H9 (cell line): ENCODE data around the gene GRK1. TPM values are rescaled to one million over a fixed set of nuclear protein-coding genes. Genes with fewer than 3 reads are reported as not detected.

Source experiments
- DNase-seq: peaks from one replicate; pipeline ENCODE4 v3.0.0-alpha.2; 2017
- H2AFZ ChIP-seq: one replicate; pipeline ENCODE4 v1.6.1; 2013; ENCODE audit warnings: mild to moderate bottlenecking, low read length, control low read depth, moderate library complexity
- H2AK5ac ChIP-seq: 2 replicates; pipeline ENCODE4 v1.6.1; 2013; ENCODE audit warnings: low read length, control low read depth, mixed read lengths; ENCODE audit not compliant: insufficient read length
- H2BK120ac ChIP-seq: one replicate; pipeline ENCODE4 v1.6.1; 2013; ENCODE audit warnings: low read depth, mild to moderate bottlenecking, low read length, control low read depth, inconsistent platforms; ENCODE audit not compliant: poor library complexity, severe bottlenecking
- H2BK12ac ChIP-seq: 2 replicates; pipeline ENCODE4 v1.6.1; 2013; ENCODE audit warnings: low read length, control low read depth, mixed read lengths, low read depth; ENCODE audit not compliant: insufficient read length
- H2BK15ac ChIP-seq: 2 replicates; pipeline ENCODE4 v1.6.1; 2013; ENCODE audit warnings: low read depth, low read length, control low read depth
- H2BK20ac ChIP-seq: one replicate; pipeline ENCODE4 v1.6.1; 2013; ENCODE audit warnings: low read depth, mild to moderate bottlenecking, low read length, control low read depth, inconsistent platforms; ENCODE audit not compliant: poor library complexity, severe bottlenecking
- H2BK5ac ChIP-seq: 2 replicates; pipeline ENCODE4 v1.6.1; 2013; ENCODE audit warnings: low read length, control low read depth, mixed read lengths; ENCODE audit not compliant: insufficient read length
- H3K14ac ChIP-seq: 2 replicates; pipeline ENCODE4 v1.6.1; 2013; ENCODE audit warnings: low read length, control low read depth; ENCODE audit not compliant: insufficient read depth
- H3K18ac ChIP-seq: 2 replicates; pipeline ENCODE4 v1.6.1; 2013; ENCODE audit warnings: low read depth, mild to moderate bottlenecking, mixed read lengths, low read length, control low read depth; ENCODE audit not compliant: insufficient read length
- H3K23ac ChIP-seq: 2 replicates; pipeline ENCODE4 v1.6.1; 2013; ENCODE audit warnings: low read length, control low read depth, mixed read lengths, low read depth; ENCODE audit not compliant: insufficient read length
- H3K23me2 ChIP-seq: 2 replicates; pipeline ENCODE4 v1.6.1; 2013; ENCODE audit warnings: low read depth, mild to moderate bottlenecking, mixed read lengths, low read length, control low read depth; ENCODE audit not compliant: insufficient read length, poor library complexity, severe bottlenecking
- H3K27ac ChIP-seq: 2 replicates; pipeline ENCODE4 v1.5.1; 2013; ENCODE audit warnings: low read length, control low read depth, mixed read lengths, low read depth; ENCODE audit not compliant: insufficient read length
- H3K27me3 ChIP-seq: 2 replicates; pipeline ENCODE4 v1.6.1; 2013; ENCODE audit warnings: low read length, control low read depth, inconsistent platforms; ENCODE audit not compliant: insufficient read depth
- H3K4ac ChIP-seq: 2 replicates; pipeline ENCODE4 v1.6.1; 2013; ENCODE audit warnings: low read depth, mild to moderate bottlenecking, control low read depth, inconsistent platforms, low read length, moderate library complexity
- H3K4me1 ChIP-seq: 2 replicates; pipeline ENCODE4 v1.6.1; 2013; ENCODE audit warnings: low read length, control low read depth, inconsistent platforms; ENCODE audit not compliant: insufficient read depth
- H3K4me2 ChIP-seq: 2 replicates; pipeline ENCODE4 v1.6.1; 2013; ENCODE audit warnings: low read length, control low read depth, mixed read lengths; ENCODE audit not compliant: insufficient read length, insufficient read depth
- H3K56ac ChIP-seq: 2 replicates; pipeline ENCODE4 v1.6.1; 2013; ENCODE audit warnings: low read depth, mild to moderate bottlenecking, mixed read lengths, low read length, control low read depth; ENCODE audit not compliant: insufficient read length
- H3K79me1 ChIP-seq: 2 replicates; pipeline ENCODE4 v1.6.1; 2013; ENCODE audit warnings: low read depth, mild to moderate bottlenecking, moderate library complexity, low read length, control low read depth, inconsistent platforms; ENCODE audit not compliant: insufficient read depth, poor library complexity, severe bottlenecking
- H3K79me2 ChIP-seq: 2 replicates; pipeline ENCODE4 v1.6.1; 2013; ENCODE audit warnings: low read length, control low read depth, inconsistent platforms; ENCODE audit not compliant: insufficient read depth
- H3K9ac ChIP-seq: 2 replicates; pipeline ENCODE4 v1.6.1; 2013; ENCODE audit warnings: low read length, control low read depth, mixed read lengths; ENCODE audit not compliant: insufficient read length; ENCODE audit errors: extremely low read depth
- H3K9me3 ChIP-seq: one replicate; pipeline ENCODE4 v1.6.1; 2013; ENCODE audit warnings: low read depth, low read length, inconsistent platforms; ENCODE audit not compliant: control insufficient read depth
- H3T11ph ChIP-seq: one replicate; pipeline ENCODE4 v1.6.1; 2013; ENCODE audit warnings: mild to moderate bottlenecking, low read length, control low read depth, inconsistent platforms
- H4K20me1 ChIP-seq: one replicate; pipeline ENCODE4 v1.6.1; 2013; ENCODE audit not compliant: control insufficient read depth, insufficient read length, insufficient read depth
- H4K5ac ChIP-seq: 2 replicates; pipeline ENCODE4 v1.6.1; 2013; ENCODE audit warnings: low read depth, mild to moderate bottlenecking, mixed read lengths, low read length, control low read depth; ENCODE audit not compliant: insufficient read length
- H4K8ac ChIP-seq: replicated peaks from 2 replicates; pipeline ENCODE4 v1.6.1; 2013; ENCODE audit warnings: low read length, control low read depth, mixed read lengths, low read depth; ENCODE audit not compliant: insufficient read length
- H4K91ac ChIP-seq: 2 replicates; pipeline ENCODE4 v1.6.1; 2013; ENCODE audit warnings: low read depth, mild to moderate bottlenecking, moderate library complexity, mixed read lengths, low read length, control low read depth; ENCODE audit not compliant: insufficient read length
- H3K27ac Mint-ChIP-seq, 3 experiments: 2 replicates in 2 of 3; 3 replicates in 1 of 3; pipeline ENCODE4 v1.8.0; 2020 to 2021; ENCODE audit warnings: mixed read lengths in 3 of 3, mild to moderate bottlenecking in 1 of 3, moderate library complexity in 1 of 3
- H3K27me3 Mint-ChIP-seq: 2 replicates; pipeline ENCODE4 v1.8.0; 2021; ENCODE audit warnings: low read depth, mild to moderate bottlenecking, moderate library complexity, mixed read lengths
- H3K36me3 Mint-ChIP-seq, 3 experiments: 2 replicates in 2 of 3; 3 replicates in 1 of 3; pipeline ENCODE4 v1.8.0; 2020 to 2021; ENCODE audit warnings: low read depth in 3 of 3, mixed read lengths in 3 of 3; ENCODE audit not compliant: insufficient read depth in 1 of 3
- H3K4me1 Mint-ChIP-seq, 2 experiments: 2 replicates each; pipeline ENCODE4 v1.8.0; 2020; ENCODE audit warnings: mixed read lengths in 2 of 2
- H3K4me3 Mint-ChIP-seq, 2 experiments: 2 replicates in 1 of 2; 3 replicates in 1 of 2; pipeline ENCODE4 v1.8.0; 2020 to 2021; ENCODE audit warnings: mild to moderate bottlenecking in 2 of 2, mixed read lengths in 2 of 2, moderate library complexity in 1 of 2
- H3K9me3 Mint-ChIP-seq, 2 experiments: 2 replicates in 1 of 2; 3 replicates in 1 of 2; pipeline ENCODE4 v1.8.0; 2020; ENCODE audit warnings: mild to moderate bottlenecking in 2 of 2, mixed read lengths in 2 of 2, moderate library complexity in 1 of 2
- CTCF ChIP-seq: fragments of 200-600 bp; sonication (generic); conservative IDR thresholded peaks from 3 replicates; pipeline ENCODE4 v1.8.0; 2021; ENCODE audit warnings: antibody characterized with exemption, mild to moderate bottlenecking
- WGBS: extraction: QIAGEN DNeasy Blood & Tissue Kit; methylation state at CpG from one replicate; pipeline ENCODE4 v1.1.7; 2013; ENCODE audit warnings: missing lambda C conversion rate, low lambda C conversion rate, mixed read lengths; ENCODE audit not compliant: insufficient read length; ENCODE audit errors: extremely low coverage; 5-methylcytosine and 5-hydroxymethylcytosine counted together
- total RNA-seq: library from RNA; stranded (reverse); gene quantifications from 2 replicates; pipeline ENCODE4 v1.2.1, GENCODE V29; 2021

GRK1 gene
- total RNA-seq, 1 experiment from 2014 or later = 0.31 TPM

GRCh38 chr13:113655346-113656002 is 11.5 kb upstream of the GRK1 start:
- no peaks in the 10 kb centered on the region for H3K27me3 ChIP-seq
- H3K27ac ChIP-seq = no peak overlapping the region
- peaks cover 2 to 3% of the 10 kb centered on the region in 2 experiments; a peak in 2 of 4 replicates for H3K4me1 Mint-ChIP-seq
- H3K27ac Mint-ChIP-seq = no peak overlapping the region
- no peak overlapping the region for H3K14ac ChIP-seq
- no peaks in the 10 kb centered on the region; the same call in 1 of the 2 replicates for H3K27me3 Mint-ChIP-seq
- H3K56ac ChIP-seq = no peak overlapping the region
- no peak overlapping the region for H2BK12ac ChIP-seq
- H4K20me1 ChIP-seq = no peaks in the 10 kb centered on the region
- H3K4me2 ChIP-seq = no peak overlapping the region
- no peak overlapping the region for H3K4ac ChIP-seq
- H3K4me1 ChIP-seq = no peaks in the 10 kb centered on the region
- no peak overlapping the region for H4K91ac ChIP-seq
- DNase-seq = no peak
- H3K9ac ChIP-seq = no peak overlapping the region
- no peak overlapping the region for H3K23ac ChIP-seq
- H4K8ac ChIP-seq = no peak overlapping the region
- H3K36me3 Mint-ChIP-seq = no peaks in the 10 kb centered on the region
- H3K79me1 ChIP-seq = no peaks in the 10 kb centered on the region
- H3K23me2 ChIP-seq = no peaks in the 10 kb centered on the region
- H4K5ac ChIP-seq = no peak overlapping the region
- TF ChIP-seq CTCF = no peak
- H3K9me3 Mint-ChIP-seq = no peaks in the 10 kb centered on the region
- no peaks in the 10 kb centered on the region for H3K79me2 ChIP-seq
- no peaks in the 10 kb centered on the region for H3K9me3 ChIP-seq
- H3T11ph ChIP-seq = no peak overlapping the region
- no peak overlapping the region for H2BK20ac ChIP-seq
- no peak overlapping the region for H2AK5ac ChIP-seq
- no peak overlapping the region for H2BK15ac ChIP-seq
- H2AFZ ChIP-seq = no peak overlapping the region
- H3K4me3 Mint-ChIP-seq = no peak overlapping the region
- WGBS = no CpG with 5 or more reads among the region's 15 CpGs
- H2BK5ac ChIP-seq = no peak overlapping the region
- H3K18ac ChIP-seq = no peak overlapping the region
- H2BK120ac ChIP-seq = no peak overlapping the region
